Vagina (tissue), 2 donors: ENCODE measurements around the gene SHANK1.

Experiments used
- POLR2A ChIP-seq, 2 donors: fragments of 450-650 bp; IDR thresholded peaks; one replicate each; pipeline ENCODE4 v1.6.1; 2017; ENCODE audit warnings: antibody characterized with exemption in 2 of 2, mild to moderate bottlenecking in 2 of 2, moderate library complexity in 2 of 2
- POLR2AphosphoS5 ChIP-seq, 2 donors: sonication (generic); formaldehyde crosslinking; IDR thresholded peaks; one replicate each; pipeline ENCODE4 v1.9.0; 2017; ENCODE audit warnings: antibody characterized with exemption in 2 of 2, mild to moderate bottlenecking in 2 of 2, low read depth in 1 of 2; ENCODE audit not compliant: insufficient read depth in 1 of 2
- TF ChIP-seq, protein P1 (sequence below), 3 experiments: fragments of 450-650 bp in 2 of 3; fragments of 200-600 bp in 1 of 3; sonication (generic) in 1 of 3; IDR thresholded peaks; one replicate each; pipeline ENCODE4 v1.5.1; 2017 to 2019; ENCODE audit warnings: antibody characterized with exemption in 3 of 3, mild to moderate bottlenecking in 2 of 3, moderate library complexity in 2 of 3

DNA sequence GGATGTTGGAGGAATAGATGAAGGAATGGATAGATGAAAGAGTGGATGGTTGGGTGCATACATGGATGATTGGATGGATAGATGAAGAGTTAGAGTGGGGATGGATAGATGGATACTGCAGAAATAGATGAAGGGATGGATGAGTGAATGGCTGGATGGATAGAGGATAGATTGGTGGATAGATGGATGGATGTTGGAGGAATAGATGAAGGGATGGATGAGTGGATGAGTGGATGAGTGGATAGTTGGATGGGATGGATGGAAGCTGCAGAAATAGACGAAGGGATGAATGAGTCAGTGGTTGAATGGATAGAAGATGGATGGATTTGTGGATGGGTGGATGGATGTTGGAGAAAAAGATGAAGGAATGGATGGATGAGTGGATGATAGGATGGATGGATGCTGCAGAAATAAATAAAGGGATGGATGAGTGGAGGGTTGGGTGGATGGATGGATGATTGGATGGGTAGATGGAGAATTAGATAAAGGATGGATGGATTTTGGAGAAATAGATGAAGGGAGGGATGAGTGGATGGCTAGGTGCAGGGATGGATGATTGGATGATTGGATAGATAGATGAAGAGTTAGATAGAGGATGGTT is 75.2 kb downstream of the SHANK1 start:
- TF ChIP-seq POLR2A (IDR thresholded peaks at IDR 0.05) (no peak), POLR2AphosphoS5 (IDR thresholded peaks at IDR 0.05; ENCODE audit: insufficient read depth in 1 of 2, low read depth in 1 of 2) (no peak)
- TF ChIP-seq, protein P1, sequence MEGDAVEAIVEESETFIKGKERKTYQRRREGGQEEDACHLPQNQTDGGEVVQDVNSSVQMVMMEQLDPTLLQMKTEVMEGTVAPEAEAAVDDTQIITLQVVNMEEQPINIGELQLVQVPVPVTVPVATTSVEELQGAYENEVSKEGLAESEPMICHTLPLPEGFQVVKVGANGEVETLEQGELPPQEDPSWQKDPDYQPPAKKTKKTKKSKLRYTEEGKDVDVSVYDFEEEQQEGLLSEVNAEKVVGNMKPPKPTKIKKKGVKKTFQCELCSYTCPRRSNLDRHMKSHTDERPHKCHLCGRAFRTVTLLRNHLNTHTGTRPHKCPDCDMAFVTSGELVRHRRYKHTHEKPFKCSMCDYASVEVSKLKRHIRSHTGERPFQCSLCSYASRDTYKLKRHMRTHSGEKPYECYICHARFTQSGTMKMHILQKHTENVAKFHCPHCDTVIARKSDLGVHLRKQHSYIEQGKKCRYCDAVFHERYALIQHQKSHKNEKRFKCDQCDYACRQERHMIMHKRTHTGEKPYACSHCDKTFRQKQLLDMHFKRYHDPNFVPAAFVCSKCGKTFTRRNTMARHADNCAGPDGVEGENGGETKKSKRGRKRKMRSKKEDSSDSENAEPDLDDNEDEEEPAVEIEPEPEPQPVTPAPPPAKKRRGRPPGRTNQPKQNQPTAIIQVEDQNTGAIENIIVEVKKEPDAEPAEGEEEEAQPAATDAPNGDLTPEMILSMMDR (IDR thresholded peaks at IDR 0.05) = no peak
